Kidney (tissue), 14 donors: ENCODE data around the gene KCNIP3. TPM values are rescaled to one million over a fixed set of nuclear protein-coding genes. Genes with fewer than 3 reads are reported as not detected.

Experiments
- DNase-seq, 5 donors: peaks; one replicate each; pipeline ENCODE4 v3.0.0-alpha.2; 2013 to 2020
- FAIRE-seq: peaks from 2 replicates; lab custom pipeline; 2012; peaks lifted over from hg19 to GRCh38; lab: Jason Lieb, UNC
- H3K27ac ChIP-seq, 2 donors: one replicate each; pipeline ENCODE4 v1.7.0; 2013; ENCODE audit warnings: low read depth in 2 of 2, low read length in 2 of 2, inconsistent platforms in 1 of 2
- H3K27me3 ChIP-seq: one replicate; pipeline ENCODE4 v1.7.1; 2013; ENCODE audit warnings: low read length, inconsistent platforms; ENCODE audit not compliant: control insufficient read depth, insufficient read depth
- H3K36me3 ChIP-seq, 3 donors: one replicate each; pipeline versions ENCODE4 v1.7.0 to v1.7.1; 2013; ENCODE audit warnings: low read length in 3 of 3, control low read depth in 1 of 3, inconsistent platforms in 1 of 3; ENCODE audit not compliant: insufficient read depth in 3 of 3, control insufficient read depth in 2 of 3
- H3K4me1 ChIP-seq, 3 donors: one replicate each; pipeline versions ENCODE4 v1.7.0 to v1.7.1; 2013; ENCODE audit warnings: low read length in 3 of 3, inconsistent platforms in 1 of 3, low read depth in 1 of 3; ENCODE audit not compliant: control insufficient read depth in 2 of 3, insufficient read depth in 2 of 3
- H3K4me3 ChIP-seq, 3 donors: one replicate each; pipeline versions ENCODE4 v1.7.0 to v1.8.1; 2013; ENCODE audit warnings: low read length in 3 of 3, control low read depth in 1 of 3, inconsistent platforms in 1 of 3
- H3K9ac ChIP-seq, 3 donors: one replicate each; pipeline versions ENCODE4 v1.7.0 to v1.7.1; 2013; ENCODE audit warnings: low read length in 3 of 3, control low read depth in 1 of 3, inconsistent platforms in 1 of 3
- H3K9me3 ChIP-seq, 3 donors: one replicate each; pipeline versions ENCODE4 v1.7.0 to v1.7.1; 2013; ENCODE audit warnings: low read length in 3 of 3, control low read depth in 1 of 3, inconsistent platforms in 1 of 3; ENCODE audit not compliant: control insufficient read depth in 2 of 3, insufficient read depth in 1 of 3
- CTCF ChIP-seq: IDR thresholded peaks from 3 replicates; pipeline ENCODE4 v1.5.1; 2012; ENCODE audit warnings: mild to moderate bottlenecking, moderate library complexity, borderline replicate concordance; ENCODE audit not compliant: insufficient read depth; ENCODE audit errors: extremely low read depth
- intact Hi-C: fragments of 100-400 bp; cut with DNase I; formaldehyde crosslinking; loops from one replicate; pipeline ENCODE4 v1.11.1; 2022
- polyA plus RNA-seq: library from polyadenylated mRNA; stranded (reverse); fragments of 350-450 nt; fragmentation: Illumina TruSeq; extraction: RNeasy Lipid Tissue Mini Kit (QIAGEN cat#74804); gene quantifications from one replicate; pipeline ENCODE4 v1.2.3, GENCODE V29; 2014; ENCODE audit warnings: low read depth, low replicate concordance; ENCODE audit not compliant: insufficient read depth
- total RNA-seq: library from RNA; stranded (reverse); fragmentation: NEBNext Ultra II Directional; extraction: Animal tissue kit (Norgen Biotek cat#: 25700); gene quantifications from one replicate; pipeline ENCODE4 v1.2.1, GENCODE V29; 2021
- donor health status: control.
- donor health status: control.
- donor health status: control.
- donor health status: control.
- donor health status: control.
- donor health status: DM: yes; HTN: yes; CAD: no.
- donor health status: Normal renal cell carcinoma (clear cell type).

Gene KCNIP3
- total and polyA plus RNA-seq, 2 donors from 2014 or later: 14.8 to 27.6 TPM

- peak; percentile 52 for TF ChIP-seq CTCF
- no peak for FAIRE-seq
- no peaks in the 10 kb centered on the region for H3K4me1 ChIP-seq
- no peaks in the 10 kb centered on the region for H3K9me3 ChIP-seq
- no peak overlapping the region for H3K27ac ChIP-seq
- no peaks in the 10 kb centered on the region for H3K36me3 ChIP-seq
- no peak overlapping the region for H3K9ac ChIP-seq
- DNase-seq: peak in 2 of 5 donors; percentile 61 to 63
- H3K27me3 ChIP-seq: no peaks in the 10 kb centered on the region
- no peak overlapping the region for H3K4me3 ChIP-seq
- intact Hi-C loops: no loop called here
Measured at GRCh38 chr2:95323347-95324155, 26.4 kb downstream of the KCNIP3 start.

- H3K27ac ChIP-seq: no peak overlapping the region
- no peaks in the 10 kb centered on the region for H3K4me1 ChIP-seq
- TF ChIP-seq CTCF: no peak
- no peaks in the 10 kb centered on the region for H3K36me3 ChIP-seq
- intact Hi-C loops: no loop called here
- DNase-seq (peak in 1 of 5 donors; percentile 55), FAIRE-seq (no peak)
- H3K4me3 ChIP-seq: no peak overlapping the region
- H3K9me3 ChIP-seq: no peaks in the 10 kb centered on the region
- H3K9ac ChIP-seq: no peak overlapping the region
- no peaks in the 10 kb centered on the region for H3K27me3 ChIP-seq
Measured at GRCh38 chr2:95325026-95325425, 27.9 kb downstream of the KCNIP3 start.

- H3K36me3 ChIP-seq: no peaks in the 10 kb centered on the region
- intact Hi-C loops: no loop called here
- H3K4me1 ChIP-seq: peaks cover 0 to 3% (median 0%) of the 10 kb centered on the region in 3 donors
- no peaks in the 10 kb centered on the region for H3K9me3 ChIP-seq
- no peak overlapping the region for H3K4me3 ChIP-seq
- no peak overlapping the region for H3K9ac ChIP-seq
- H3K27me3 ChIP-seq: no peaks in the 10 kb centered on the region
- H3K27ac ChIP-seq: no peak overlapping the region
- TF ChIP-seq CTCF: no peak
- no peak for FAIRE-seq
- no peak for DNase-seq
Measured at GRCh38 chr2:95325590-95326432, 28.7 kb downstream of the KCNIP3 start.
